CD4-positive, alpha-beta T cell treated with Interleukin-1 beta for 1 hour (primary cell): Measurements from ENCODE around the gene USP24.
"Not testable (repeated sequence)": the region's sequence is repeated elsewhere in the genome, so short reads cannot be mapped to it uniquely, and the experiment has no call there.

Source experiments
- DNase-seq, 2 donors: peaks; one replicate each; pipeline ENCODE4 v3.0.0-alpha.2; 2020 to 2022

USP24 gene

GRCh38 chr1:55049914-55050278, 165.3 kb downstream of the USP24 start:
- DNase-seq = no peak

- no peak for DNase-seq
These were observed 165.8 kb downstream of the USP24 start for GRCh38 chr1:55049271-55049913.

GRCh38 chr1:55048453-55049270, 166.5 kb downstream of the USP24 start:
- no peak for DNase-seq

GRCh38 chr1:55047611-55048010, 167.6 kb downstream of the USP24 start:
- DNase-seq = no peak

GRCh38 chr1:55046871-55047270, 168.3 kb downstream of the USP24 start:
- no peak for DNase-seq

GRCh38 chr1:55045430-55045829, 169.7 kb downstream of the USP24 start:
- no peak for DNase-seq

GRCh38 chr1:55044617-55045397, 170.4 kb downstream of the USP24 start:
- DNase-seq = no peak

- DNase-seq = no peak
These were observed 171.4 kb downstream of the USP24 start for GRCh38 chr1:55043726-55044125.

GRCh38 chr1:55043011-55043410, 172.2 kb downstream of the USP24 start:
- no peak for DNase-seq

GRCh38 chr1:55041613-55042012, 173.6 kb downstream of the USP24 start:
- no peak for DNase-seq

- no peak for DNase-seq
These were observed 174.2 kb downstream of the USP24 start for GRCh38 chr1:55040933-55041494.

- DNase-seq = no peak
These were observed 174.9 kb downstream of the USP24 start for GRCh38 chr1:55040083-55040932.

- DNase-seq = no peak
These were observed 175.7 kb downstream of the USP24 start, which contains the start of gene PCSK9 for GRCh38 chr1:55039342-55040082. Gene PCSK9, plus strand, starts transcription at chr1:55039548. Its CDS starts 290 bp downstream, at chr1:55039838.

- DNase-seq = no peak
These were observed 176.2 kb downstream of the USP24 start for GRCh38 chr1:55038974-55039341.

GRCh38 chr1:55038552-55038838, 176.7 kb downstream of the USP24 start:
- no peak for DNase-seq

GRCh38 chr1:55037733-55038551, 177.2 kb downstream of the USP24 start:
- DNase-seq = no peak

GRCh38 chr1:55035904-55036303, 179.3 kb downstream of the USP24 start:
- DNase-seq = no peak

GRCh38 chr1:55034476-55035133, 180.6 kb downstream of the USP24 start:
- no peak for DNase-seq

GRCh38 chr1:55033265-55033614, 181.9 kb downstream of the USP24 start:
- no peak for DNase-seq

GRCh38 chr1:55031098-55031497, 184.1 kb downstream of the USP24 start:
- DNase-seq = not testable (repeated sequence)
